B cell (primary cell): ENCODE results near the gene TBC1D2. TPM values are rescaled to one million over a fixed set of nuclear protein-coding genes. Genes with fewer than 3 reads are reported as not detected.

Source experiments
- ATAC-seq: fragments of 200-7000 bp; cut with Tn5 transposase; one replicate; pipeline ENCODE4 v1.10.0; 2021; ENCODE audit warnings: low read depth, mild to moderate bottlenecking, moderate number of reproducible peaks, moderate library complexity
- CTCF ChIA-PET: fragments of 350-600 bp; sonication (Branson Sonifier 250); formaldehyde crosslinking; loops from one replicate; lab custom pipeline; 2021; ENCODE audit warnings: antibody characterized with exemption, inconsistent platforms; lab: Charles Lee
- POLR2A ChIA-PET: fragments of 350-600 bp; sonication (Branson Sonifier 250); formaldehyde crosslinking; loops from one replicate; lab custom pipeline; 2021; ENCODE audit warnings: antibody characterized with exemption; lab: Charles Lee
- DNase-seq: peaks from one replicate; pipeline ENCODE4 v3.0.0; 2013
- H2AFZ ChIP-seq: 2 replicates; pipeline ENCODE4 v1.6.1; 2012; ENCODE audit warnings: mild to moderate bottlenecking, low read depth, low read length; ENCODE audit not compliant: insufficient read depth, poor library complexity, severe bottlenecking
- H3K27ac ChIP-seq, 2 donors: 1 replicate in 1 of 2; 2 replicates in 1 of 2; pipeline ENCODE4 v1.5.1; 2012 to 2013; ENCODE audit warnings: low read length in 2 of 2, mild to moderate bottlenecking in 2 of 2, moderate library complexity in 1 of 2
- H3K27me3 ChIP-seq, 4 experiments: fragments of 200-600 bp in 1 of 4; sonication (generic) in 1 of 4; replicated peaks in 1 of 4; 1 replicate in 2 of 4; 2 replicates in 2 of 4; pipeline versions ENCODE4 v1.6.1 to v1.7.0; 2013 to 2016; ENCODE audit warnings: low read length in 3 of 4, mild to moderate bottlenecking in 2 of 4, mixed read lengths in 1 of 4, moderate library complexity in 1 of 4; ENCODE audit not compliant: insufficient read depth in 4 of 4, control insufficient read depth in 3 of 4; ENCODE audit errors: control extremely low read depth in 1 of 4
- H3K36me3 ChIP-seq, 2 experiments: replicated peaks in 1 of 2; 1 replicate in 1 of 2; 2 replicates in 1 of 2; pipeline versions ENCODE4 v1.6.1 to v1.7.1; 2013; ENCODE audit warnings: low read length in 1 of 2; ENCODE audit not compliant: insufficient read depth in 2 of 2, control insufficient read depth in 1 of 2; ENCODE audit errors: control extremely low read depth in 1 of 2, extremely low read depth in 1 of 2
- H3K4me1 ChIP-seq, 2 donors: fragments of 200-600 bp in 1 of 2; sonication (generic) in 1 of 2; 1 replicate in 1 of 2; 2 replicates in 1 of 2; pipeline versions ENCODE4 v1.5.1 to v1.6.1; 2013 to 2017; ENCODE audit warnings: low read length in 2 of 2; ENCODE audit not compliant: control insufficient read depth in 2 of 2, insufficient read depth in 2 of 2
- H3K4me2 ChIP-seq: replicated peaks from 2 replicates; pipeline ENCODE3; 2012; ENCODE audit warnings: mild to moderate bottlenecking, low read depth, low read length; ENCODE audit not compliant: poor library complexity, severe bottlenecking
- H3K4me3 ChIP-seq, 5 experiments: fragments of 200-600 bp in 1 of 5; sonication (generic) in 1 of 5; 1 replicate in 3 of 5; 2 replicates in 2 of 5; pipeline versions ENCODE4 v1.5.1 to v1.7.0; 2011 to 2016; ENCODE audit warnings: low read length in 4 of 5, mild to moderate bottlenecking in 4 of 5, low read depth in 2 of 5, control low read depth in 1 of 5, moderate library complexity in 1 of 5; ENCODE audit not compliant: insufficient read depth in 1 of 5; ENCODE audit errors: control extremely low read depth in 1 of 5, extremely low read depth in 1 of 5
- H3K79me2 ChIP-seq: fragments of 200-600 bp; sonication (generic); one replicate; pipeline ENCODE4 v1.6.0; 2016; ENCODE audit warnings: low read length; ENCODE audit not compliant: control insufficient read depth, insufficient read depth
- H3K9ac ChIP-seq: fragments of 200-600 bp; sonication (generic); 2 replicates; pipeline ENCODE4 v1.6.1; 2017; ENCODE audit warnings: mild to moderate bottlenecking, low read length, moderate library complexity
- H3K9me3 ChIP-seq, 3 donors: one replicate each; pipeline versions ENCODE4 v1.6.1 to v1.7.1; 2013; ENCODE audit warnings: low read length in 2 of 3; ENCODE audit not compliant: control insufficient read depth in 2 of 3, insufficient read depth in 1 of 3; ENCODE audit errors: control extremely low read depth in 1 of 3
- H4K20me1 ChIP-seq: 2 replicates; pipeline ENCODE4 v1.6.0; 2012; ENCODE audit warnings: mild to moderate bottlenecking, low read length; ENCODE audit not compliant: insufficient read depth, control insufficient read depth, poor library complexity, severe bottlenecking
- H3K27ac Mint-ChIP-seq: one replicate; pipeline ENCODE4 v1.8.0; 2021; ENCODE audit warnings: mixed read lengths
- H3K27me3 Mint-ChIP-seq: one replicate; pipeline ENCODE4 v1.8.0; 2021; ENCODE audit warnings: mixed read lengths
- H3K4me1 Mint-ChIP-seq: one replicate; pipeline ENCODE4 v1.8.0; 2021; ENCODE audit warnings: mixed read lengths
- H3K4me3 Mint-ChIP-seq: one replicate; pipeline ENCODE4 v1.8.0; 2021; ENCODE audit warnings: mixed read lengths
- H3K9me3 Mint-ChIP-seq: one replicate; pipeline ENCODE4 v1.8.0; 2022; ENCODE audit warnings: mixed read lengths; ENCODE audit not compliant: insufficient read depth
- CTCF ChIP-seq: fragments of 200-600 bp; IDR thresholded peaks from one replicate; pipeline ENCODE4 v1.8.0; 2022; ENCODE audit warnings: antibody characterized with exemption, mild to moderate bottlenecking
- EZH2 ChIP-seq: IDR thresholded peaks from 2 replicates; pipeline ENCODE4 v1.6.1; 2012; ENCODE audit warnings: borderline replicate concordance, low read depth, mild to moderate bottlenecking, moderate library complexity, low read length; ENCODE audit not compliant: insufficient read depth, poor library complexity, severe bottlenecking
- WGBS: methylation state at CpG from one replicate; pipeline ENCODE4 v1.1.5; 2013; ENCODE audit warnings: missing lambda C conversion rate; ENCODE audit not compliant: insufficient coverage; 5-methylcytosine and 5-hydroxymethylcytosine counted together
- intact Hi-C: fragments of 100-400 bp; cut with micrococcal nuclease; formaldehyde crosslinking; loops from one replicate; pipeline ENCODE4 v1.10.0; 2022
- polyA plus RNA-seq: library from polyadenylated mRNA; depleted of rRNA; stranded (reverse); fragments of >200 nt; gene quantifications from 2 replicates; pipeline ENCODE4 v1.2.3, GENCODE V29; 2012
- total RNA-seq, 2 donors: library from RNA; stranded (reverse); fragments of 120-200 nt in 1 of 2; gene quantifications; 1 replicate in 1 of 2; 2 replicates in 1 of 2; pipeline versions ENCODE4 v1.2.3 to v1.2.4, GENCODE V29; 2013 to 2022

Gene TBC1D2
- total and polyA plus RNA-seq, 2 donors (not counting 1 experiment from before 2014, with no cell fraction given): 5.0 to 5.3 TPM

GRCh38 chr9:98178874-98179850 is 76.3 kb downstream of the TBC1D2 start:
- TF ChIP-seq EZH2 (no peak), CTCF (no peak)
- no peaks in the 10 kb centered on the region for H3K4me1 ChIP-seq
- H4K20me1 ChIP-seq: no peaks in the 10 kb centered on the region
- H3K79me2 ChIP-seq: no peaks in the 10 kb centered on the region
- ChIA-PET CTCF (interaction anchor here (1.5 kb wide), 1 partner anchor 105 kb away, joined by 6 read pairs; no protein-coding TSS in a partner anchor), POLR2A (no interaction called here)
- no peaks in the 10 kb centered on the region for H3K27me3 Mint-ChIP-seq
- no peak overlapping the region for H3K4me3 Mint-ChIP-seq
- intact Hi-C loops: no loop called here
- H3K4me1 Mint-ChIP-seq: no peaks in the 10 kb centered on the region
- H3K27ac Mint-ChIP-seq: no peak overlapping the region
- no peaks in the 10 kb centered on the region for H3K36me3 ChIP-seq
- no peaks in the 10 kb centered on the region for H3K27me3 ChIP-seq
- DNase-seq (no peak), ATAC-seq (no peak)
- no peak overlapping the region for H3K27ac ChIP-seq
- WGBS: 69% methylated on average over 14 of the region's 16 CpGs
- H2AFZ ChIP-seq: no peak overlapping the region
- no peak overlapping the region for H3K4me2 ChIP-seq
- H3K9me3 ChIP-seq: no peaks in the 10 kb centered on the region
- no peaks in the 10 kb centered on the region for H3K9me3 Mint-ChIP-seq
- no peak overlapping the region for H3K4me3 ChIP-seq
- H3K9ac ChIP-seq: no peak overlapping the region
